ENCODE data around the gene CTBP2. TPM values are rescaled to one million over a fixed set of nuclear protein-coding genes. Genes with fewer than 3 reads are reported as not detected.

The CTBP2 gene
- total and polyA plus RNA-seq, 10 of the 15 experiments (the other 5 are each of a cell fraction or from before 2014, with no cell fraction given): 0.02 to 0.72 (median 0.06) TPM; not detected in 2

GRCh38 chr10:125101049-125101448 is 59.3 kb downstream of the CTBP2 start (continued):
- TF ChIP-seq, protein P1, sequence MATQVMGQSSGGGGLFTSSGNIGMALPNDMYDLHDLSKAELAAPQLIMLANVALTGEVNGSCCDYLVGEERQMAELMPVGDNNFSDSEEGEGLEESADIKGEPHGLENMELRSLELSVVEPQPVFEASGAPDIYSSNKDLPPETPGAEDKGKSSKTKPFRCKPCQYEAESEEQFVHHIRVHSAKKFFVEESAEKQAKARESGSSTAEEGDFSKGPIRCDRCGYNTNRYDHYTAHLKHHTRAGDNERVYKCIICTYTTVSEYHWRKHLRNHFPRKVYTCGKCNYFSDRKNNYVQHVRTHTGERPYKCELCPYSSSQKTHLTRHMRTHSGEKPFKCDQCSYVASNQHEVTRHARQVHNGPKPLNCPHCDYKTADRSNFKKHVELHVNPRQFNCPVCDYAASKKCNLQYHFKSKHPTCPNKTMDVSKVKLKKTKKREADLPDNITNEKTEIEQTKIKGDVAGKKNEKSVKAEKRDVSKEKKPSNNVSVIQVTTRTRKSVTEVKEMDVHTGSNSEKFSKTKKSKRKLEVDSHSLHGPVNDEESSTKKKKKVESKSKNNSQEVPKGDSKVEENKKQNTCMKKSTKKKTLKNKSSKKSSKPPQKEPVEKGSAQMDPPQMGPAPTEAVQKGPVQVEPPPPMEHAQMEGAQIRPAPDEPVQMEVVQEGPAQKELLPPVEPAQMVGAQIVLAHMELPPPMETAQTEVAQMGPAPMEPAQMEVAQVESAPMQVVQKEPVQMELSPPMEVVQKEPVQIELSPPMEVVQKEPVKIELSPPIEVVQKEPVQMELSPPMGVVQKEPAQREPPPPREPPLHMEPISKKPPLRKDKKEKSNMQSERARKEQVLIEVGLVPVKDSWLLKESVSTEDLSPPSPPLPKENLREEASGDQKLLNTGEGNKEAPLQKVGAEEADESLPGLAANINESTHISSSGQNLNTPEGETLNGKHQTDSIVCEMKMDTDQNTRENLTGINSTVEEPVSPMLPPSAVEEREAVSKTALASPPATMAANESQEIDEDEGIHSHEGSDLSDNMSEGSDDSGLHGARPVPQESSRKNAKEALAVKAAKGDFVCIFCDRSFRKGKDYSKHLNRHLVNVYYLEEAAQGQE (IDR thresholded peaks at IDR 0.05; ENCODE audit: low read depth, low read length): no peak
- no peak for TF ChIP-seq HDAC6 (IDR thresholded peaks at IDR 0.05; ENCODE audit: unreplicated experiment)
- TF ChIP-seq, protein P2, sequence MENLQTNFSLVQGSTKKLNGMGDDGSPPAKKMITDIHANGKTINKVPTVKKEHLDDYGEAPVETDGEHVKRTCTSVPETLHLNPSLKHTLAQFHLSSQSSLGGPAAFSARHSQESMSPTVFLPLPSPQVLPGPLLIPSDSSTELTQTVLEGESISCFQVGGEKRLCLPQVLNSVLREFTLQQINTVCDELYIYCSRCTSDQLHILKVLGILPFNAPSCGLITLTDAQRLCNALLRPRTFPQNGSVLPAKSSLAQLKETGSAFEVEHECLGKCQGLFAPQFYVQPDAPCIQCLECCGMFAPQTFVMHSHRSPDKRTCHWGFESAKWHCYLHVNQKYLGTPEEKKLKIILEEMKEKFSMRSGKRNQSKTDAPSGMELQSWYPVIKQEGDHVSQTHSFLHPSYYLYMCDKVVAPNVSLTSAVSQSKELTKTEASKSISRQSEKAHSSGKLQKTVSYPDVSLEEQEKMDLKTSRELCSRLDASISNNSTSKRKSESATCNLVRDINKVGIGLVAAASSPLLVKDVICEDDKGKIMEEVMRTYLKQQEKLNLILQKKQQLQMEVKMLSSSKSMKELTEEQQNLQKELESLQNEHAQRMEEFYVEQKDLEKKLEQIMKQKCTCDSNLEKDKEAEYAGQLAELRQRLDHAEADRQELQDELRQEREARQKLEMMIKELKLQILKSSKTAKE (IDR thresholded peaks at IDR 0.05; ENCODE audit: low read depth, poor library complexity, severe bottlenecking): no peak
- TF ChIP-seq SP1 (IDR thresholded peaks at IDR 0.05; ENCODE audit: low read depth, low read length): no peak
- TF ChIP-seq IRF5 (IDR thresholded peaks at IDR 0.05; ENCODE audit: borderline replicate concordance): no peak

All from GM12878 (cell line).